GM18498 (cell line): ENCODE data around the gene GRIP2.

ENCODE experiments used
- ATAC-seq: cut with Tn5 transposase; IDR thresholded peaks from one replicate; pipeline ENCODE4 v1.9.1; 2021; ENCODE audit warnings: mild to moderate bottlenecking, moderate library complexity; ENCODE audit not compliant: unreplicated experiment

Gene GRIP2

DNA sequence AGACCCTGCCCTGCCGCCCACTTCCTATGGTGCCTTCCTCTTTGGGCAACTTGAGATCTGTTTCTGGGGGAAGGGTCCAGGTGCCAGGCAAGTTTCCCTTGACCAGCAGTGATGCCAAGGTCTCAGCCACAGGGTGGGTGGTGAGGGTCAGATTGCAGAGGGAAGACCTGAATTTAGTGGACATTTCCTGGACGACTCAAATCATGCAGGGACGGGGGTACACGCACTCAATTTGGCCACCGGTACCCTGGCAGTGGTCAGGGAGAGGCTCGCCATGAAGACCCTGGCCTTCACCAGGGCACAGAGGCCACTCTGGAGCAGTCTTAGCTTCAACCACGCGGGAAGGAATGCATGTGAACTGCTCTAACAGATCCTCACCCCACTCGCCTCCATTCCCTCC lies 1.5 kb upstream of the GRIP2 start:
- ATAC-seq = no peak

DNA sequence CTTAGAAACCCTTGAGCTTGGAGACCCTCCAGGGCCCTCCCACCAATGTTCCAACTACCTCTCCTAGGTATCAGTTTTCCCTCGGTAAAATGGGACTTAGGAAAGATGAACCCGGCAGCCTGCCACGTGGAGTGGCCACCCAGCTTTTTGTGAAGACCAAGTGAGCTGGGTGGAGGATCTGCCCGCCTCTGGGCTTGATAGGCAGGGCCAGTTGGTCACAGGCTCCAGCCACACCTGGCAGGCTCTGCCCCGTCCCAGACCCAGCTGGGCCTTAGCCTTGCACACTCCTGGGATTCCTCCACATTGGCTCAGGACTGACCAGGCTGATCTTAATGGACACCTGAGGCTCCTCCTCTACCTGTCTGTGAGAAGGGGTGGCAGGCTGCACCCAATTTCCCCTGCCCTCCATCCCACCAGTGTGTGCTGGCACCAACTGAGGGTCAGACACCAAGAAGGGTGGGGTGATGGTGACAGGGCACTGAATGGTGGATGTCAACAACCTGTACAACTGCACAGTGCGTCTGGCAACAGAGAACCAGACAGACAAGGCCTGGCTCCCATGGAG lies 761 bp upstream of the GRIP2 start:
- no peak for ATAC-seq

DNA sequence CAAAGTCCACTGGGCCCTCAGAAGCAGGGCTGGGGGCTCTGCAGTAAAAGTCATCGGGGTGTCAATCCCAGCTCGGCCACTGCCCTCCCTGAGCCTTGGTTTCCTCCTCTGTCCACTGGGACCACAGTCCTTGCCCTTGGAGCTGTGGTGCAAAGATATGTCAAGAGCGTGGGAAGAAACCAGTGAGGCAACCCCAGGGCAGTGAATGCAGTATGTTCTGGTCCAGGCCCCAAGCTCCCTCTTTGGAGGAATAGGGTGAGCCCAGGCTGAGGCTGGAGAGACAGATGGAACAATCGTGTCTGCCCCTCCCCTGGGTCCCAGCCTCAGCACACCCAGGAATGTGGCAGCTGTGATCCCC lies 779 bp downstream of the GRIP2 start:
- ATAC-seq = no peak

DNA sequence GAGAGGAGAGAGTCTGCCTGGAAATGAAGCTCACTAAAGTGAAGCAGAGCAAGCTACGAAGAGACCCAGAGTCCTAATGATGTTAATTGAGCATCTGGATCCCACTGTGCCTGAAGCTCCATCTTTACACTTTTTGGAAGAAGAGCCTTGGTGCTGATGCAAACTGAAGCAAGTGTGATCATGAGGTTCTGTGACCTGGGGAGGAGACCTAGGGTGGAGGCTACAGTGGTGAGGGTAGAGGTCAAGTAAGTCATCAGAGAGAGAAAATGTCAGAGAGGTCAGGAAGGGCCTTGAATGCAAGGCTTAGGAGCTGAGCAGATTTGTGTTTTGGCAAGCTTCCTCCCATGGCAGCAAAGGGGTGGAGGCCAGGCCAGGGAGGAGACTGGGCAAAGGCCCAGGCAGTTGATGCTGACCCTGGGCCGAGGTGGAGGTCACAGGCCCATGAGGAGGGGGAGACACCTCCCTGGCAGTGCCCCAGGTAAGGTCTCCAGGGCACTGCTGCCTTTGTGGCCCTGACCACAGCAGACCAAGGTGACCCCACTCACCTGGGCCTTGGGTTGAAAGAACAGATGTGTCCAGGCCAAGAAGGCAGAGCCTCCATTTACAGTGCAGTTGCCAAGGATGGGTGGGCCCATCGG lies 1.6 kb downstream of the GRIP2 start:
- no peak for ATAC-seq

DNA sequence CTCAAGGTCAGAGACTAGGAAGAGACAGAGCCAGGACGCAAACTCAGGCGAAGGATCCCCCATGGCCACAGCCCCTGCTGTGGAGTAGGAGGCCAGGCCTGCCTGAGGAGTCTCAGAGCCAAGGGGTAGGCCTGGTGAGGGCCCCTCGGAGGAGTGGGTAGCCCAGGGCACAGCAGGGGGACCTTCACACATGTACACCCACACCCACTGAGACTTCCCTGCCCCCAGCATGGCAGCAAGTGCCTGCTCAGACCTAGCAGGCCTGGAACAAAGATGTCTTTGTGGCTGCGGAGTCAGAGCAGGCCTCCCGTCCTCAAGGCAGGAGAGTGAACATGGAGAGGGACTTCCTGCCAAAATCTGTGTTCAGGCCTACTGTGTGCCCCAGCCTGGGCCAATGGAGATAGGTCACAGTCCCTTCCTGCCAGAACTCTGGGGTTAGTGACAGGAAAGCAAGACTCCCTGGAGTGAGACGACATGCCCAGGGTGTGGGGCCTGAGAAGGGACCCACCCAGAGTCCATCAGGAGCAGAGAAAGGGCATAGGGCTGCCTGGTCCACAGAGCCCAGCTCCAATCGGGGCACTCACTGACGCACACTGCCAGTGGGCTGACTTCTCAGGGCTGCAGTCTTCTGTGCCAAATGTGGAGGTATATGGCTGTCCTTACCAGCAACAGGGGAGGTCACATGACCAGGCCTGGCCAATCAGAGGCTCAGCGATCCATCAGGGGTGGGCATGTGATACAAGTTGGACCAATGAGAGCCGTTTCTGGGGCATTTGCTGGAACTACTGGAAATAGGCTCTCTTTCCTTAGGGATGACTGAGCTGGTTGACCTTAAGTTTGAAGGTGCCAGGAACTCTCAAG lies 2.3 kb downstream of the GRIP2 start:
- no peak for ATAC-seq

DNA sequence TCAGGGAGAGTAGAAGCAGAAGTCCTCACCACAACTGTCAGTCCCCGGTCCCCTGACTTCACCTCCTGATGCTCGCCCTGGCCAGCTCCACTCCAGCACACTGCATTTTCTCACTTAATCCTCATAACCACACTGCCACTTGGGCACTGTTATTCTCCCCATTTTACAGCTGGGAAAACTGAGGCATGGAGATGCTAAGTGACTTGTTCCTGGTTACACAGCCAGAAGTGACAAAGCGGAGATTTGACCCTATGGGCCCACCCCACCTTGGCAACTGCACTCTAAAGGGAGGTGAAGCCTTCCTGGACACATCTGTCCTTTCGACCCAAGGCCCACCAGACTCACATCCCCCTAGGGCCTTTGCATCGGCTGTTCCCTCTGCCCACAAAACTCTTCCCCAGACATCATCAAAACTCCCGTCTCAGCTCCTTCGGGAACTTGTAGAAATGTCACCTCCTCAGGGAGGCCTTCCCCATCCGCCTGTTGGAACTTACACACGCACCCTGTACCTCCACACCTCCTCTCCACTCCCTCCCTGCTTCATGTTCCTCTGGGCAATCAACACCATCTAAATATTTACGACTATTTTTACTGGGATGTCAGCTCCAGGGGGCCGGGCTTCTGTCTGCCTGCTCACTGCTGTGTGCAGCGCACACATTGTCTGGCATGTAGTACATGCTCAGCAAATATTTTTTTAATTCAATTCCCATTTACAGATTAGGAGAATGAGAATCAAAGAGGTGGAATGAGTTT lies 3.1 kb downstream of the GRIP2 start:
- ATAC-seq = no peak

DNA sequence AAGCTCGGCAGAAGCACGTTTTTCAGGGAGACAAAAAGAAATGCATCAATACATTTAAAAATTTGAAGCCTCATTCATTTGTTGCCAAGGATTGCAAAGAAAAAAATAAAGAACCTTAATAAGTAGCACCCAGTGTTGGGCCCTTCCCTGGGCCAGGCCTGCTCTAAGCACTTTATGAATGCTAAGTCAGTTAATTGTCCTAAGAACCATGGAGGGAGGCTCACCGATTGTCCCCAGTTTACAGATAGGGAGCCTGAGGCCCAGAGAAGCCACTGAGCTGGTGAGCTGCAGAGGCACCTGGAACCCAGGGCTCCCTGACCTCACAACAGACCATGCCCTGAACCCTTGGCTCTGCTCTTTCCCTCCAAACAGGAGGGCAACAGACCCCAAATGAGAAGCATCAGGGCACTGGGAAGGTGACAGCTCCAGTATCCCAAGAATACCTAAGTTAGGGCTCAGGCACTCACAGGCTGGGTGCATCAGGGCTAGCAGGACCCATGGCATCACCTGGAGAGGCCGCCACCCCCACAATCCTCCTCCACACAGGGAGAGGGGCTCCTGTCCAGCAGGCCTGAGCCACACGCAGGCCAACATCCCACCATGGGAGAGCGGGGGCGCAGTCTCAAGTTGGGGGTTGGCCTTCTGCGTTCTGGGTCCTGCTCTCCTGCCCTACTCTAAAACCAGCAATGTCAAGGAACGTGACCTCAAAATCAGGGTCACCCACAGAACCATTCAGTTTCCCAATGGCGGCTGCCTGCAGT lies 3.9 kb downstream of the GRIP2 start:
- ATAC-seq = no peak

DNA sequence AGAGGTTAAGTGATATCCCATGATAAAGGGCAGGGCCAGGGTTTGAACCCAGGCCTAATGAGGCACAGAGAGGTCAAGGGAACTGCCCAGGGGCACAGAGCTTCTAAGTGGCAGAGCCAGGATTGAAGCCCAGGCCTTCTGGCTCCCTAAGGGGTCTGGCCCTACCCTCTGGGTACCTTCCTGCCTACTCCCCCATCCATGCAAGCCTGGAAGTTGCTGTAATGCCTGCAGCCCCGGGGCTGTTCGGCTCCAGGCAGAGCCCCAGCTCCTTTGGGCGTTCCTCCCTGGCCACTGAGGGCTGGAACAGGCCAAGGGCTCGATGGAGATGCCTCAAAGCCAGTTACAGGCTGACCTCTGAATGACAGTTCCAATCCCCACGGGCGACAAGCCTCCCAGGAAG lies 4.5 kb downstream of the GRIP2 start:
- no peak for ATAC-seq

DNA sequence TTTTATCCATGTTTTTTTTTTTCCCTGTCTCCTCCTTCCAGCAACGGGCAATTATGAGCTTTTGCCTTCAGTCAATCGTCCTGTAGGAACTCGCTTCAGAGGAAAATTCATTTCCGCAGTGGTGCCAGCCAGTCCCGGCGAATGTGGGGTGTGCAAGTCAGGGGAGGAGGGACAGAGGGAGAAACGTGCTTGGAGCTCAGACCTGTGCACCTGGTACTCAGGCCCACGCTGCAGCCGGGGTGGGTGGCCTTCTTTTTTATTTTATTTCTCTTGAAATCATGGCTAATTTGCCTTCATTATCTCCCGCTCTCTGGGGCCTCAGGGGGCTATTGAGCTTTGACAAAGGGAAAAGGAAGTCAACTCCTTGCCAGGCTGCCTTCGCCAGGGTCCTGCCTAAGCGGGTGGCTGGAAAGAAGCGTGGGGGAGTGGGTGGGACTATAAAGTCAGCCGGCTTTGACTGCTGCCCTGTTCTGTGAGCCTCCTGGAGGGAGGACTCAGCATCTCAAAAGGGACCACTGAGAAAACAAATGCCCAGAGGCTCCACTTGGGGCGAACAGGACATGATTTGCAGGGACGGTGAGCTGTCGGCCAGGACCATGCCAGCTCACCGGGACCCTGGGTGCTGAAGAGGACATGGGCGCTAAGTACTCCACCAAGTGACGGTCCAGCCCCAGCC lies 5.5 kb downstream of the GRIP2 start:
- no peak for ATAC-seq

DNA sequence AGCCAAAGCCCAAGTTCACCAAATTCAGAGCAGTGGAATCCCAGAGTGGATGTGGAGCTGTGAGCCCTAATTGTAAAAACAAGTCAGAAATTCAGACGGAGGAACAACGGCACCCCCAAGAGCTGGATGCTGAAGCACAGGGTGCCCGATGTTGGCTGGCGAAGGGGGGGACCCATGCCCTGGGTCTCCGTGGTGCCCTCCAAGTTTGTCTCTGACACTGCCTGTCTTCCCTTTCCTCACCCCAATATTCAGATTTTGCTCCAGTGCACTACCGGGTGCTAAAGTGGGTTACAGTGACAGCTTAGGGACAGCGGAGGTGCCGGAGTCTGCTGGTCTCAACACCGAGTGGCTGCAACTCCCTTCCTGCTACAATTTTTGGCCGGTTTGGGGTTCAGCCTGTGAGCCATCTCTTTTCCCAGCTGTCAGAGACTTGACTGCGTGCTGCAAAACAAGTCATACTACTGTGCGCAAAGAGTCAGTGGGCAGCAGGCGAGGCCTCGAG lies 6.6 kb downstream of the GRIP2 start:
- ATAC-seq = no peak

DNA sequence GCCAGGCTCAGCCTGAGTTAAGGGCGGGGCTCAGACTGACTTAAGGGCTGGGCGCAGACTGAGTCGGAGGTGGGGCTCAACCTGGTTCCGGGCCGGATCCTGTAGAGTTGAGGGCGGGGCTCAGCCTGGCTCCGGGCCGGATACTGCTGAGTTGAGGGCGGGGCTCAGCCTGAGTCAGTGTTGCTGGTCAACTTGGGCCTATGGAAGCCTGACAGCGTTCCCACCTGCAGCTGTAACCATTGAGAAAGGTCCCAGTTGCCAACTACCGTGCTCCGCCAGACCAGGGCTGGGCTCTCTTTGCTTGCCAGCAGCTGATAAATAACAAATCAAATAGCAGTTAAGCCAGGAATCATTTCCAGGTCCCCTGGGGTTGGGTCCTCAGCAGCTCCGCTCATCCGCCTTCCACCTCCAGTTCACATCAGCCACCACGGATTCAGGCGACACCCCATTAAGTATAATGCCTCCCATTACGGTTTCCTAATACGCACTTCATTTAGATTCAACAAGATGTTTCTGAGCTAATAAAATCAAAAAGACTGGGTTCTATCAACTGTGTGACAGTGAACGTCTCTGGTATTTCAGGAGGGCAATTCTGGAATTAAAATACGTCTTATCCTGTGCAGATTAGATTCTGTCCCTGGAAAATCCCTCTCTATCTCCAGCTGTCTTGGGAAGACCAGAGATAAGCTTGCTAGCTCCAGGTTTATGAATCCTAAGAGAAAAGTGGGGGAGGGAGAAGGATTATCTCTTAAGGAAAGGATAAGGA lies 7.3 kb downstream of the GRIP2 start:
- ATAC-seq = no peak

DNA sequence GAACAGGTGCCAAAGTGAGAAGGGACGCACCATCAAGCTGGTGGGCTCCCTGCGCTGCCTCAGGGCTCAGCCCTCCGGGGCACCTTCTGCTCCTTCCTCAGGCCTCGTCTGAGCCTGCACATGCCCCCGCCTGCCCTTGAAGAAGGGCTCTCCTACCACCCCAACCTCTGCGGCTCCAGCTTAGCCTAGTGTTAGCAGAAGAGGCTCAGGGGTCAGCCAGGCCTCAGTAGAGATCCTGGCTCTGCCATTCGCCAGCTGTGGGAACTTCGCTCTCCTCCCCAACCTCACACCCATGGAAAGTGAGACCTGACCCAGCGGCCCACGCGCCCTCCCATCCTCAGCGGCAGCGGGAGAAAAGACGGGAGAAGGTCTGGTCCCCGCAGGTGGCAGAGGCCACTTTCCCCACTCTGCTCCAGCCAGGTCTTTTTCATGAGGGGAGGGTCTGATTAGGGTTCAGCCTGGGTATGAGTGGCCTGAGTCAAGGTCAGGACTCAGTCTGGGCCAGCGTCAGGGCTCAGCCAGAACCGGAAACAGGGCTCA lies 8.2 kb downstream of the GRIP2 start:
- ATAC-seq = no peak

DNA sequence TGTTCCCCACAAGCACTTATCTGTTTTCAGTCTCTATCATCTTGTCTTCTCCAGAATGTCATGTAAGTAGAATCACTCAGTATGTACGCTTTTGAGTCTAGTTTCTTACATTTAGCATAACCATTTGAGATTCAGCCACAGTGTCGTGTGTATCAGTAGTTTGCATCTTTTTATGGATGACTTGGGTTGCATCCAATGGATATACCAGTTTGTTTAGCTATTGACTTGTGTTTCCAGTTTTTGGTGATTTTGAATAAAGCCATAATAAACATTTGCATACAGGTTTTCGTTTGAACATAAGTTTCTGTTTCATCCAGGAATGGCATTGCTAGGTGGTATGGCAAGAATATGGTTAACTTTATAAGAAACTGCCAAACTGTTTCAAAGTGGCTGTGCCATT lies 12.1 kb downstream of the GRIP2 start:
- no peak for ATAC-seq

DNA sequence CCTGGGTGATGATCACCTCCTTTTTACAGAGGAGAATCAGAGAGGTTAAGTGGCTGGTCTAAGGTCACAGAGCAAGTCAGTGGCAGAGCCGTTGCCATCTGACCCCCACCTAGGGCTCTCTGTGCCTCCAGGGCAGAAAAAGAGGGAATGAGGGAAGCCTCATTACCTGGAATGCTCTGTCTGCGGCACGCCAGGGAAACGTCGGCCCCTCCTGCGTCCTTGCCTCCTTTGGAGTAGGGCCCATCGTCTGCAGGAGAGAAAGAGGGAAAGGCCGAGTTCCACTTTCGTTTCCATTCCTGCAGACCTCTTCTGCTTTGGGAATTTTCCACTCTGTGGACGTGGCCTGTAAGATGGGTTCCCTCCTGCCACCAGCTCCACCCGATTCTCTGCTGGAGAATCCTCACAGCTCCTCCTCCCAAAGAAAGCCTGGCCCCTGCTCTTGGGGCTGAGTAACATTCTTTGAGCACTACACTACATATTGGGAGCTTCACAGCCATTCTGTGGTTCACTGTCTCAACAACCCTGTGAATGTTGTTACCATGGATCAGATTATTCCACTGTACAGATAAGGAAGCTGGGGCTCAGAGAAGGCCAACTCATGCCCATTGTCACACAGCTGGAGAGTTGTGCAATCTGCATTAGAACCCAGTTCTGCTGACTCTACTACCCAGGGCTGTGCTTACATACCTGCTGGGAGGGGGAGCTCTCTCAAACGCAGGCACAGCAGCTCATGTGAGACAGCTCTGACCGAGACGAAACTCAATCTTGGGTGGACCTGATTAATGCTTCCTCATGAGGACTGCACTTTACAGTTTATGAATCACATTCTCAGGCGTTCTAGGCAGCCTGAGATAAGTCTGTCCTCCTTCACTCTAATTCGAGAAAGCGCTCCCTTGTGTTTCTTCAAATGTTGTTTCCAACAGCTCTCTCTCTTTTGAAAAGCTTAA lies 14.2 kb downstream of the GRIP2 start:
- no peak for ATAC-seq

DNA sequence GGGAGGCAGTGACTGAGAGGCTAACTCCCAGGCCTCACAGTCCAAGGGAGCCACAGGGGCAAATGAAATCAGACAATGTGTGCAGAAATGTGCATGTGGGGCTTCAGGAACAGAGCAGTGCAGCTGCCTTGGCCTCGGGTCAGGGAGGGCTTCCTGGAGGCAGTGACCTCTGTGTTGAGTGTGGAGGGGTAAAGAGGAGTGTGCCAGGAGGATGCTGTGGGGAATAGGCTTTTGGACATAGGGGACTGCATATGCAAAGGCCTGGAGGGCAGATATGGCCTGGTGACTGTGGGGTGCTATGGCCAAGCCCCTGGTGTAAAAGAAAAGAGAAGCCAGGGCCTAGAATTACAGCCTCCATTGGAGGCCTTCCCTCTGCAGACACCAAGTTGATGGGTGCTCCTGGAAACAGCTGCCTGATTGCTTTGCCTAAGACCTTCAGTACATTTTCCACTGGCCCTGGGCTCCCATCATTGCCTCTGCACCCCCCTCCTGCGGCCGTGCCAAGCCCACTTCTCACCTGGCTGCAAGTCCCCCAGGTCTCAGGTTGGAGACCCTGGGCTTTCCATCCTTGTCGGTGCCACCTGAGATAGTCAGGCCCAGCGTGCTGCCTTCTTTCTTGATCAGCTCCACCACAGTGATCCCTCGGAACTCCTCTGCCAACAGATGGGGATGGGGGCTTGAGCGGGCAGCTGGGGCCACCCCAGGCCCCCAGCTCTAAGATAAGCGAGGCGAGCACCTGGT lies 15.1 kb downstream of the GRIP2 start:
- no peak for ATAC-seq

DNA sequence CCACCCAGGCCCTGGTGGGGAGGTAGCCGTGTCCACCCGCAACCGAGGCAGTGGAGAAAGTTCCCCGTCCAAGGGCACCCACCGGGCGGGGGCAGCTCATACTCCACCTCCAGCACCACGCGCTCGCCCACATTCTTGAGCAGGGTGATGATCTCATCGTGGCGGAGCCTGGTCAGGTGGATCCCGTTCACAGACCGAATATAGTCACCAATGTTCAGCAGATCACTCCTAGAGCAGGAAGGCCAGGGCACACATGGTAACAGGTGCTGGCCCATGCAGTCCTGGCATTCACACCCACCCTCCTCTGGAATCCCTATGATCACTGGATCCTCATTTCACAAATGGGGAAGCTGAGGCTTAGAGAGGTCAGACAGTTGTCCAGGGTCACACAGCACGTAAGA lies 15.8 kb downstream of the GRIP2 start:
- no peak for ATAC-seq

DNA sequence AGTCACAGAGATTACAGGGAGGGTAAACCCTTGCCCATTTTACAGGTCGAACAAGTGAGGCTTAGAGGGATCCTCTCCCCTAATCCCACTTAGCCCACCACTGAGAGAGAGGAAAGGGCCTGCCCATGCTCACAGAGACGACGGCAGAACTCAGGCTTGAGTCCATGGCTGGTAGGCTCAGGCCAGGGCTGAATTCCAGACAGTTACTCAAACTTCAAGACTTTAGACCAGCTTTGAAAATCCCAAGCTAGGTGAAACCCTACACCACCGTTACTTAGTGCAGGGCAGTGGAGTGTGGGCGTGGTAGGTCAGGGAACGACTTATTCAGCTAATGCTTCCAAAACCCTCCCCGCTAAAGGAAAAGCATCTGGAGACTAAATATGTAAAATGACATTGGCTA lies 16.4 kb downstream of the GRIP2 start:
- ATAC-seq = no peak
